Umbilical cord (tissue), 2 donors: ENCODE data around the gene B3GNT2. TPM values are rescaled to one million over a fixed set of nuclear protein-coding genes. Genes with fewer than 3 reads are reported as not detected.
"Not testable (repeated sequence)": the region's sequence is repeated elsewhere in the genome, so short reads cannot be mapped to it uniquely, and the experiment has no call there.

ENCODE experiments used
- DNase-seq: peaks from one replicate; pipeline ENCODE4 v3.0.0-alpha.2; 2015; ENCODE audit warnings: low spot score
- total RNA-seq: library from RNA; depleted of rRNA; stranded (reverse); fragments of >200 nt; gene quantifications from one replicate; pipeline ENCODE4 v1.2.3, GENCODE V29; 2014; ENCODE audit warnings: low replicate concordance; ENCODE audit not compliant: insufficient read depth

The B3GNT2 gene
- total RNA-seq, 1 donor from 2014 or later = 32.7 TPM

GRCh38 chr2:62185475-62186155, 10.3 kb upstream of the B3GNT2 start:
- DNase-seq = no peak

GRCh38 chr2:62186156-62186905, 9.6 kb upstream of the B3GNT2 start:
- DNase-seq = no peak

GRCh38 chr2:62187246-62187645, 8.7 kb upstream of the B3GNT2 start:
- DNase-seq = no peak

GRCh38 chr2:62188416-62188815, 7.5 kb upstream of the B3GNT2 start:
- DNase-seq = no peak

GRCh38 chr2:62189196-62189595, 6.7 kb upstream of the B3GNT2 start:
- DNase-seq = no peak

GRCh38 chr2:62192811-62193210, 3.1 kb upstream of the B3GNT2 start:
- DNase-seq = no peak

- no peak for DNase-seq
These were observed 1.1 kb upstream of the B3GNT2 start for GRCh38 chr2:62194558-62195420.

GRCh38 chr2:62196278-62196901, 475 bp downstream of the B3GNT2 start:
- no peak for DNase-seq

GRCh38 chr2:62197011-62197924, 1.4 kb downstream of the B3GNT2 start:
- no peak for DNase-seq

- no peak for DNase-seq
These were observed 2.2 kb downstream of the B3GNT2 start for GRCh38 chr2:62197925-62198633.

GRCh38 chr2:62198854-62199253, 2.9 kb downstream of the B3GNT2 start:
- DNase-seq = not testable (repeated sequence)

- DNase-seq = no peak
These were observed 3.6 kb downstream of the B3GNT2 start for GRCh38 chr2:62199392-62200125.

GRCh38 chr2:62200291-62200841, 4.5 kb downstream of the B3GNT2 start:
- no peak for DNase-seq

GRCh38 chr2:62200868-62201267, 5.0 kb downstream of the B3GNT2 start:
- DNase-seq = no peak

GRCh38 chr2:62201307-62201706, 5.4 kb downstream of the B3GNT2 start:
- DNase-seq = no peak

- no peak for DNase-seq
These were observed 6.3 kb downstream of the B3GNT2 start for GRCh38 chr2:62202019-62202722.

- DNase-seq = no peak
These were observed 6.8 kb downstream of the B3GNT2 start for GRCh38 chr2:62202729-62203128.

GRCh38 chr2:62203459-62203858, 7.5 kb downstream of the B3GNT2 start:
- no peak for DNase-seq
